Trophoblast cell (in vitro differentiated cells and primary cell): ENCODE results near the gene EPN2.
"Not testable (repeated sequence)": the region's sequence is repeated elsewhere in the genome, so short reads cannot be mapped to it uniquely, and the experiment has no call there.

ENCODE experiments used
- DNase-seq, 2 donors: peaks; one replicate each; pipeline ENCODE4 v3.0.0-alpha.2; 2016
- H2AFZ ChIP-seq: 2 replicates; pipeline ENCODE4 v1.6.1; 2013; ENCODE audit warnings: low read length, moderate library complexity, mild to moderate bottlenecking; ENCODE audit not compliant: insufficient read depth, poor library complexity
- H2AK5ac ChIP-seq: 2 replicates; pipeline ENCODE4 v1.6.1; 2013; ENCODE audit warnings: mild to moderate bottlenecking, low read length
- H2BK120ac ChIP-seq: 2 replicates; pipeline ENCODE4 v1.6.1; 2013; ENCODE audit warnings: low read length, mild to moderate bottlenecking, moderate library complexity; ENCODE audit not compliant: insufficient read depth, poor library complexity
- H2BK12ac ChIP-seq: 2 replicates; pipeline ENCODE4 v1.6.1; 2013; ENCODE audit warnings: mild to moderate bottlenecking, low read length, moderate library complexity
- H2BK5ac ChIP-seq: 2 replicates; pipeline ENCODE4 v1.6.1; 2013; ENCODE audit warnings: low read length, low read depth, moderate library complexity, mild to moderate bottlenecking; ENCODE audit not compliant: poor library complexity
- H3K14ac ChIP-seq: 2 replicates; pipeline ENCODE4 v1.6.1; 2013; ENCODE audit warnings: mild to moderate bottlenecking, low read length
- H3K18ac ChIP-seq: 2 replicates; pipeline ENCODE4 v1.6.1; 2013; ENCODE audit warnings: mild to moderate bottlenecking, low read length
- H3K23ac ChIP-seq: 2 replicates; pipeline ENCODE4 v1.6.1; 2013; ENCODE audit warnings: low read length
- H3K27ac ChIP-seq: 2 replicates; pipeline ENCODE4 v1.5.1; 2013; ENCODE audit warnings: low read depth, mild to moderate bottlenecking, inconsistent platforms, low read length, moderate library complexity
- H3K27me3 ChIP-seq: 2 replicates; pipeline ENCODE4 v1.6.1; 2013; ENCODE audit warnings: inconsistent platforms, mild to moderate bottlenecking, low read length, moderate library complexity; ENCODE audit not compliant: insufficient read depth
- H3K36me3 ChIP-seq, 2 experiments: 1 replicate in 1 of 2; 2 replicates in 1 of 2; pipeline ENCODE4 v1.6.1; 2013; ENCODE audit warnings: low read length in 2 of 2, mild to moderate bottlenecking in 2 of 2, moderate library complexity in 1 of 2; ENCODE audit not compliant: insufficient read depth in 2 of 2, control insufficient read depth in 1 of 2
- H3K4ac ChIP-seq: 2 replicates; pipeline ENCODE4 v1.6.1; 2013; ENCODE audit warnings: low read depth, mild to moderate bottlenecking, low read length, moderate library complexity
- H3K4me1 ChIP-seq, 2 experiments: 1 replicate in 1 of 2; 2 replicates in 1 of 2; pipeline ENCODE4 v1.6.1; 2013; ENCODE audit warnings: low read length in 2 of 2, mild to moderate bottlenecking in 2 of 2, moderate library complexity in 1 of 2; ENCODE audit not compliant: insufficient read depth in 2 of 2, control insufficient read depth in 1 of 2
- H3K4me2 ChIP-seq: 2 replicates; pipeline ENCODE4 v1.6.1; 2013; ENCODE audit warnings: inconsistent platforms, mild to moderate bottlenecking, low read length, moderate library complexity
- H3K4me3 ChIP-seq: 2 replicates; pipeline ENCODE4 v1.5.1; 2013; ENCODE audit warnings: mild to moderate bottlenecking, low read depth, low read length, inconsistent platforms
- H3K79me1 ChIP-seq: one replicate; pipeline ENCODE4 v1.6.1; 2013; ENCODE audit warnings: low read length
- H3K79me2 ChIP-seq: 2 replicates; pipeline ENCODE4 v1.6.1; 2013; ENCODE audit warnings: low read length, mild to moderate bottlenecking; ENCODE audit not compliant: control insufficient read depth, insufficient read depth, poor library complexity
- H3K9ac ChIP-seq: 2 replicates; pipeline ENCODE4 v1.6.1; 2013; ENCODE audit warnings: mild to moderate bottlenecking, low read length
- H3K9me3 ChIP-seq: 2 replicates; pipeline ENCODE4 v1.6.1; 2013; ENCODE audit warnings: low read depth, mild to moderate bottlenecking, control low read depth, inconsistent platforms, low read length; ENCODE audit not compliant: insufficient read depth
- H4K12ac ChIP-seq: 2 replicates; pipeline ENCODE4 v1.6.1; 2013; ENCODE audit warnings: low read depth, mild to moderate bottlenecking, low read length, moderate library complexity
- H4K8ac ChIP-seq: 2 replicates; pipeline ENCODE4 v1.6.1; 2013; ENCODE audit warnings: low read depth, mild to moderate bottlenecking, low read length, moderate library complexity
- H4K91ac ChIP-seq: one replicate; pipeline ENCODE4 v1.6.1; 2013; ENCODE audit warnings: low read depth, mild to moderate bottlenecking, low read length, moderate library complexity
- WGBS: extraction: QIAGEN DNeasy Blood & Tissue Kit; methylation state at CpG from one replicate; pipeline ENCODE4 v1.1.7; 2013; ENCODE audit warnings: missing lambda C conversion rate; ENCODE audit not compliant: insufficient read length, insufficient coverage; ENCODE audit errors: extremely low coverage; 5-methylcytosine and 5-hydroxymethylcytosine counted together

Gene EPN2

DNA sequence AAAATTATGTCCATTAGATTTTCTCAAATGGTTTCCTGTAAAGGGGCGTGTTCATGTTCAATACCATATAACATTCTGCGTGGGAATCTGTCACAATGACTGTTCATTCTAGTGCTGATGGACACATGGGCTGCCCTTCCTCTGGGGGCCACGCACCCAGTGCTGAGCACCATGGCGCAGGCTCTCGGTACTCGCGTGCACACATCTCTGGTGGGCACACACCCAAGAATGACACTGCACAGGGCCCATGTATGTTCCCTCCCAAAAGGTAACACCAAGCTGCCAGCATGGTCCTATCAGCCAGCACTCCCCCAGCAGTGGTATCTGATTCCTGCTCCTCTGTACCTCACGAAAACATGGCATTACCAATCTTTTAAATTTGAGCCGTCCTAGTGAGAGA, 111.6 kb downstream of the EPN2 start:
- H4K91ac ChIP-seq = no peak overlapping the region
- H3K9ac ChIP-seq = no peak overlapping the region
- no peak overlapping the region for H3K27ac ChIP-seq
- H3K36me3 ChIP-seq = no peaks in the 10 kb centered on the region
- no peak overlapping the region for H2AFZ ChIP-seq
- H3K14ac ChIP-seq = no peak overlapping the region
- no peak overlapping the region for H4K12ac ChIP-seq
- no peak overlapping the region for H3K23ac ChIP-seq
- no peaks in the 10 kb centered on the region for H3K79me2 ChIP-seq
- WGBS = no CpG with 5 or more reads among the region's 9 CpGs
- no peaks in the 10 kb centered on the region for H3K9me3 ChIP-seq
- H3K4ac ChIP-seq = no peak overlapping the region
- DNase-seq = no peak
- H3K4me1 ChIP-seq = peaks cover 0 to 7% of the 10 kb centered on the region in 2 experiments
- no peak overlapping the region for H3K4me3 ChIP-seq
- H2BK12ac ChIP-seq = no peak overlapping the region
- H3K18ac ChIP-seq = no peak overlapping the region
- no peak overlapping the region for H2BK120ac ChIP-seq
- H3K27me3 ChIP-seq = no peaks in the 10 kb centered on the region
- H2AK5ac ChIP-seq = no peak overlapping the region
- H3K4me2 ChIP-seq = no peak overlapping the region
- H3K79me1 ChIP-seq = no peaks in the 10 kb centered on the region
- no peak overlapping the region for H2BK5ac ChIP-seq
- H4K8ac ChIP-seq = no peak overlapping the region

DNA sequence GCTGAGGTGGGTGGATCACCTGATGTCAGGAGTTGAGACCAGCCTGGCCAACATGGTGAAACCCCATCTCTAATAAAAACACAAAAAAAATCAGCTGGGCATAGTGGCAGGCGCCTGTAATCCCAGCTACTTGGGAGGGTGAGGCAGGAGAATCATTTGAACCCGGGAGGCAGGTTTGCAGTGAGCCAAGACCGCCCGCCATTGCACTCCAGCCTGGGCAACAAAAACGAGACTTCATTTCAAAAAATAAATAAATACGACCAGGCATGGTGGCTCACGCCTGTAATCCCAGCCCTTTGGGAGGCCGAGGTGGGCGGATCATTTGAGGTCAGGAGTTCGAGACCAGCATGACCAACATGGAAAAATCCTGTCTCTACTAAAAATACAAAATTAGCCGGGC, 116.2 kb downstream of the EPN2 start:
- not testable (repeated sequence) for DNase-seq, H2AFZ ChIP-seq, H3K4me2 ChIP-seq, H4K12ac ChIP-seq, H3K79me1 ChIP-seq, H3K27ac ChIP-seq, H3K9ac ChIP-seq, H3K36me3 ChIP-seq, H2BK120ac ChIP-seq, H3K4me3 ChIP-seq, H4K8ac ChIP-seq, H3K4me1 ChIP-seq, H3K14ac ChIP-seq, H3K27me3 ChIP-seq, H2BK5ac ChIP-seq, H3K18ac ChIP-seq, H3K79me2 ChIP-seq, H3K23ac ChIP-seq, H2AK5ac ChIP-seq, H4K91ac ChIP-seq, H3K4ac ChIP-seq, H2BK12ac ChIP-seq, H3K9me3 ChIP-seq
- no CpG with 5 or more reads among the region's 11 CpGs for WGBS

DNA sequence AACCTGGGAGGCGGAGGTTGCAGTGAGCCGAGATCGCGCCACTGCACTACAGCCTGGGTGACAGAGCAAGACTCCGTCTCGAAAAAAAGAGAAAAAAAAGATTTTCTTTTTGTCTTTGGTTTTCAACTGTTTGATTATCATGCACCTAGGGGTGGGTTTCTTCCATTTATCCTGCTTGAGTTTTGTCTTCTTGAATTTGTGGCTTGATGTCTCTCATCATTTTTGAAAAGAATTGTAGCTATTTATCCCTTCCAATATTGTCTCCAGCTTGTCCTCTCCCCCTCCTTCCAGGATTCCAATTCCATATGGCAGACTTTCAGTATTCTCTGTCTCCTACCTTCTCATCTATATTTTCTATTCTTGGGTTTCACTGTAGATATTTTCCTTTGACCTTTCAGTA, 117.6 kb downstream of the EPN2 start:
- H3K27me3 ChIP-seq = no peaks in the 10 kb centered on the region
- WGBS = no CpG with 5 or more reads among the region's 6 CpGs
- H2BK12ac ChIP-seq = no peak overlapping the region

DNA sequence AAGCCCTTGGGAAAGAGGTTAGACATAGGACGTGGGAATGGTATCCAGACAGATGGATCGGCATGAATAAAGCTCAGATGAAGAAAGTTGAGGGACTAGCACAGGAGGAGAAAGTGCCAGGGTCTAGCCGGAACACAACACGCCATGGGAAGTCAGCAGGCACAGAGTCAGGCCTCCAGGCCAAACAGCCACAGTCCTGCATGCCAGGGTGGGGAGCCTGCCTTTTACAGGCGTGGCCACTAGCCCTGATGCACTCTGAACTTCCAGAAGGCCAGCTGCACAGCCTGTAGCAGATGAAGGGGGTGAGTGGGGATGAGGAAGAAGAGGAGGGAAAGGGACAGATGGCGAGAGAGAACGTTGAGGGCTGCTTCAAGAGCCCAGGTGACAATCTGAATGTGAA, 120.2 kb downstream of the EPN2 start:
- DNase-seq = no peak
- H3K36me3 ChIP-seq = no peaks in the 10 kb centered on the region
- H3K4ac ChIP-seq = no peak overlapping the region
- H4K12ac ChIP-seq = no peak overlapping the region
- H2BK5ac ChIP-seq = no peak overlapping the region
- H3K9me3 ChIP-seq = peaks cover 4% of the 10 kb centered on the region
- peaks cover 2% of the 10 kb centered on the region for H3K79me2 ChIP-seq
- H3K9ac ChIP-seq = no peak overlapping the region
- no peak overlapping the region for H4K8ac ChIP-seq
- H3K18ac ChIP-seq = no peak overlapping the region
- H2AFZ ChIP-seq = no peak overlapping the region
- peaks cover 4 to 6% of the 10 kb centered on the region in 2 experiments for H3K4me1 ChIP-seq
- WGBS = no CpG with 5 or more reads among the region's 7 CpGs
- no peak overlapping the region for H4K91ac ChIP-seq
- H3K27ac ChIP-seq = no peak overlapping the region
- no peaks in the 10 kb centered on the region for H3K27me3 ChIP-seq
- H3K79me1 ChIP-seq = peaks cover 5% of the 10 kb centered on the region
- H2AK5ac ChIP-seq = no peak overlapping the region
- no peak overlapping the region for H3K14ac ChIP-seq
- H3K4me3 ChIP-seq = no peak overlapping the region
- no peak overlapping the region for H2BK120ac ChIP-seq
- no peak overlapping the region for H3K23ac ChIP-seq
- H3K4me2 ChIP-seq = no peak overlapping the region
- H2BK12ac ChIP-seq = no peak overlapping the region

More for the DNA sequence above, 117.6 kb downstream of the EPN2 start:
- Histone ChIP-seq H2AFZ (no peak overlapping the region), H3K79me1 (no peaks in the 10 kb centered on the region), H3K18ac (no peak overlapping the region), H4K8ac (no peak overlapping the region), H3K9ac (no peak overlapping the region), H3K9me3 (peaks cover 1% of the 10 kb centered on the region), H3K4me3 (no peak overlapping the region), H2AK5ac (no peak overlapping the region), H3K27ac (no peak overlapping the region), H3K4ac (no peak overlapping the region), H3K79me2 (no peaks in the 10 kb centered on the region), H4K12ac (no peak overlapping the region), H2BK120ac (no peak overlapping the region), H3K14ac (no peak overlapping the region), H3K23ac (no peak overlapping the region), H3K4me2 (no peak overlapping the region), H3K36me3 (no peaks in the 10 kb centered on the region), H3K4me1 (peaks cover 0 to 2% of the 10 kb centered on the region in 2 experiments), H2BK5ac (no peak overlapping the region), H4K91ac (no peak overlapping the region)
- DNase-seq = no peak
